ENCODE measurements around the gene PAPPA2. TPM values are rescaled to one million over a fixed set of nuclear protein-coding genes. Genes with fewer than 3 reads are reported as not detected.
A peak's percentile ranks its signal among the peaks of the same experiment; 100 is the strongest.

PAPPA2 gene
- polyA plus RNA-seq, 1 donor: 88.4 TPM

GRCh38 chr1:176854758-176855745 lies 392.1 kb downstream of the PAPPA2 start:
- no peak for DNase-seq

GRCh38 chr1:176857632-176858031 lies 394.7 kb downstream of the PAPPA2 start:
- DNase-seq: no peak

- no peak for DNase-seq
These were observed 395.5 kb downstream of the PAPPA2 start for GRCh38 chr1:176858433-176858916.

GRCh38 chr1:176863613-176864012 lies 400.6 kb downstream of the PAPPA2 start:
- DNase-seq: no peak

- no peak for DNase-seq
These were observed 401.2 kb downstream of the PAPPA2 start for GRCh38 chr1:176864211-176864610.

GRCh38 chr1:176866011-176866714 lies 403.2 kb downstream of the PAPPA2 start:
- DNase-seq: no peak

- no peak for DNase-seq
These were observed 406.6 kb downstream of the PAPPA2 start for GRCh38 chr1:176869577-176869976.

GRCh38 chr1:176876966-176877515 lies 414.1 kb downstream of the PAPPA2 start:
- no peak for DNase-seq

GRCh38 chr1:176877557-176877956 lies 414.6 kb downstream of the PAPPA2 start:
- DNase-seq: no peak

GRCh38 chr1:176878750-176879536 lies 416.0 kb downstream of the PAPPA2 start:
- no peak for DNase-seq

- no peak for DNase-seq
These were observed 417.0 kb downstream of the PAPPA2 start for GRCh38 chr1:176879784-176880620.

GRCh38 chr1:176880955-176881595 lies 418.1 kb downstream of the PAPPA2 start:
- peak; percentile 80 for DNase-seq

- no peak for DNase-seq
These were observed 421.3 kb downstream of the PAPPA2 start for GRCh38 chr1:176884286-176884685.

GRCh38 chr1:176884911-176885310 lies 421.9 kb downstream of the PAPPA2 start:
- DNase-seq: no peak

GRCh38 chr1:176885341-176885740 lies 422.4 kb downstream of the PAPPA2 start:
- DNase-seq: no peak

GRCh38 chr1:176885751-176886150 lies 422.8 kb downstream of the PAPPA2 start:
- no peak for DNase-seq

GRCh38 chr1:176888471-176889032 lies 425.6 kb downstream of the PAPPA2 start:
- DNase-seq: no peak

GRCh38 chr1:176893625-176894352 lies 430.8 kb downstream of the PAPPA2 start:
- DNase-seq: no peak

GRCh38 chr1:176894450-176894849 lies 431.5 kb downstream of the PAPPA2 start:
- DNase-seq: no peak

Measured in left kidney (tissue), 2 donors.